Lower leg skin (tissue), 3 donors: ENCODE measurements around the gene CT45A8.

ENCODE experiments used
- CTCF ChIP-seq, 3 donors: fragments of 450-650 bp; IDR thresholded peaks; one replicate each; pipeline ENCODE4 v1.5.1; 2016; ENCODE audit warnings: antibody characterized with exemption in 3 of 3, mild to moderate bottlenecking in 3 of 3, moderate library complexity in 2 of 3
- POLR2A ChIP-seq, 2 donors: fragments of 450-650 bp; IDR thresholded peaks; one replicate each; pipeline ENCODE4 v1.6.1; 2016 to 2017; ENCODE audit warnings: antibody characterized with exemption in 2 of 2, mild to moderate bottlenecking in 1 of 2, moderate library complexity in 1 of 2

GRCh38 chrX:135892781-135893180, 38.4 kb upstream of the CT45A8 start:
- TF ChIP-seq POLR2A (IDR thresholded peaks at IDR 0.05) (no peak), CTCF (IDR thresholded peaks at IDR 0.05) (no peak)
